ENCODE measurements around the gene BOD1. TPM values are rescaled to one million over a fixed set of nuclear protein-coding genes. Genes with fewer than 3 reads are reported as not detected.
A peak's percentile ranks its signal among the peaks of the same experiment; 100 is the strongest.

BOD1 gene
- total and polyA plus RNA-seq, 9 of the 15 experiments (the other 6 are each of a cell fraction or from before 2014, with no cell fraction given): 10.1 to 31.6 (median 22.6) TPM

- TF ChIP-seq ZBTB49 (CRISPR knock-in tag; IDR thresholded peaks at IDR 0.05; ENCODE audit: borderline replicate concordance) (no peak), CEBPB (tag; IDR thresholded peaks at IDR 0.05) (peak; percentile 67), BHLHE40 (IDR thresholded peaks at IDR 0.05; ENCODE audit: low read length) (peak; percentile 53; the same call in 1 of the 2 replicates)
Measured at GRCh38 chr5:173642895-173643481, 26.5 kb upstream of the BOD1 start (continued).

GRCh38 chr5:173642191-173642816 is 25.9 kb upstream of the BOD1 start:
- H3K4me1 ChIP-seq (replicated peaks in 1 of 2; ENCODE audit: control insufficient read depth in 2 of 2, insufficient read depth in 2 of 2, low read length in 2 of 2): no peaks in the 10 kb centered on the region; a peak in 1 of 5 replicates
- ATAC-seq (no peak), FAIRE-seq (no peak), DNase-seq (ENCODE audit: extremely low read depth in 1 of 4, low spot score in 3 of 4) (no peak)
- no peak overlapping the region for H3K4me3 ChIP-seq
- no peaks in the 10 kb centered on the region for H3K79me2 ChIP-seq (ENCODE audit: control insufficient read depth, insufficient read depth, low read length)
- BruUV-seq (replicated peaks): no TSS peak
- H3K9me3 ChIP-seq (replicated peaks; ENCODE audit: control insufficient read depth, insufficient read depth, low read depth, low read length): no peaks in the 10 kb centered on the region
- WGBS (ENCODE audit: insufficient coverage, low coverage, missing lambda C conversion rate): 31% methylated on average over 8 of the region's 9 CpGs
- TF ChIP-seq E2F5 (CRISPR knock-in tag; IDR thresholded peaks at IDR 0.05): no peak
- no peak for TF ChIP-seq SRF (CRISPR knock-in tag; IDR thresholded peaks at IDR 0.05)
- no peak for TF ChIP-seq IRF9 (tag; IDR thresholded peaks at IDR 0.05)
- TF ChIP-seq ETS1 (conservative IDR thresholded peaks at IDR 0.05; ENCODE audit: control insufficient read depth, low read depth, low read length): no peak
- TF ChIP-seq UBTF (IDR thresholded peaks at IDR 0.05; ENCODE audit: borderline replicate concordance in 1 of 2, low read depth in 2 of 2, low read length in 2 of 2): no peak
- no peak for TF ChIP-seq CSDE1 (IDR thresholded peaks at IDR 0.05)
- no peak for TF ChIP-seq KLF10 (CRISPR knock-in tag; IDR thresholded peaks at IDR 0.05)
- no peaks in the 10 kb centered on the region for H4K20me1 ChIP-seq (replicated peaks; ENCODE audit: control insufficient read depth, insufficient read depth, low read length)
- in situ Hi-C loops (cut with MboI) (no loop called here), intact Hi-C loops (cut with micrococcal nuclease) (loop anchor here (5.0 kb wide), 1 partner anchor 60 kb away; no protein-coding TSS in a partner anchor)
- H3K27ac ChIP-seq (ENCODE audit: extremely low read depth, low read depth, low read length): no peak overlapping the region
- H3K9ac ChIP-seq (ENCODE audit: insufficient read depth in 1 of 2, low read depth in 2 of 2, low read length in 2 of 2): no peak overlapping the region
- CTCF ChIA-PET (ENCODE audit: low intra/inter-chr PET ratio): no interaction called here
- no peaks in the 10 kb centered on the region for H3K9me1 ChIP-seq (ENCODE audit: control insufficient read depth, insufficient read depth, low read length)
- H2AFZ ChIP-seq (ENCODE audit: low read depth, low read length): no peak overlapping the region
- peaks cover 0 to 36% of the 10 kb centered on the region in 2 experiments; a peak in 2 of 5 replicates for H3K27me3 ChIP-seq (ENCODE audit: control insufficient read depth in 2 of 2, insufficient read depth in 2 of 2, low read length in 2 of 2)
- POLR2A ChIA-PET: interaction anchor here (1.7 to 2.4 kb wide), 3 partner anchors 9 to 18 kb away, joined by 5 to 7 read pairs (median 6); no protein-coding TSS in a partner anchor
- H3K4me2 ChIP-seq (ENCODE audit: insufficient read depth, low read length): no peak overlapping the region
- no peaks in the 10 kb centered on the region for H3K36me3 ChIP-seq (ENCODE audit: control insufficient read depth, insufficient read depth, low read length)

Measured in K562 (cell line).